Heart left ventricle (tissue), 16 donors: ENCODE data around the gene ZNF846. TPM values are rescaled to one million over a fixed set of nuclear protein-coding genes. Genes with fewer than 3 reads are reported as not detected.
A peak's percentile ranks its signal among the peaks of the same experiment; 100 is the strongest.

Experiments
- ATAC-seq, 4 donors: fragments of 200-7000 bp; cut with Tn5 transposase; one replicate each; pipeline ENCODE4 v1.9.1; 2020 to 2022; ENCODE audit warnings: moderate library complexity in 4 of 4, mild to moderate bottlenecking in 3 of 4, moderate number of reproducible peaks in 1 of 4
- DNase-seq, 5 donors: peaks; one replicate each; pipeline ENCODE4 v3.0.0-alpha.2; 2020
- H3K27ac ChIP-seq, 12 donors: fragments of 200-600 bp; sonication (generic) in 4 of 12; one replicate each; pipeline versions ENCODE4 v1.5.0 to v1.8.0; 2016 to 2022; ENCODE audit warnings: mild to moderate bottlenecking in 2 of 12
- H3K27me3 ChIP-seq, 9 donors: fragments of 200-600 bp; sonication (generic) in 2 of 9; one replicate each; pipeline versions ENCODE4 v1.5.1 to v1.8.0; 2016 to 2022; ENCODE audit warnings: mild to moderate bottlenecking in 3 of 9
- H3K36me3 ChIP-seq, 9 donors: fragments of 200-600 bp; sonication (generic) in 2 of 9; one replicate each; pipeline versions ENCODE4 v1.5.0 to v1.8.0; 2018 to 2022; ENCODE audit warnings: mild to moderate bottlenecking in 2 of 9
- H3K4me1 ChIP-seq, 12 donors: fragments of 200-600 bp; sonication (generic) in 4 of 12; one replicate each; pipeline versions ENCODE4 v1.5.0 to v1.8.0; 2016 to 2022; ENCODE audit warnings: mild to moderate bottlenecking in 3 of 12
- H3K4me3 ChIP-seq, 12 donors: fragments of 200-600 bp; sonication (generic) in 4 of 12; one replicate each; pipeline versions ENCODE4 v1.5.0 to v1.8.0; 2017 to 2022; ENCODE audit warnings: mild to moderate bottlenecking in 9 of 12, moderate library complexity in 4 of 12
- H3K9me3 ChIP-seq, 12 donors: fragments of 200-600 bp; sonication (generic) in 4 of 12; one replicate each; pipeline versions ENCODE4 v1.5.0 to v1.8.0; 2016 to 2022; ENCODE audit warnings: mild to moderate bottlenecking in 1 of 12
- POLR2A ChIP-seq, 2 donors: fragments of 450-650 bp; IDR thresholded peaks; one replicate each; pipeline ENCODE4 v1.6.1; 2017; ENCODE audit warnings: antibody characterized with exemption in 2 of 2, mild to moderate bottlenecking in 2 of 2, moderate library complexity in 2 of 2
- WGBS, 4 donors: extraction: QIAGEN DNeasy Blood & Tissue Kit in 2 of 4; methylation state at CpG; one replicate each; pipeline versions ENCODE4 v1.1.5 to v1.1.7; 2013 to 2018; 5-methylcytosine and 5-hydroxymethylcytosine counted together
- intact Hi-C, 10 donors: fragments of 100-400 bp; cut with DNase I; formaldehyde crosslinking; loops; one replicate each; pipeline versions ENCODE4 v1.11.1 to v1.14.2; 2022
- polyA plus RNA-seq, 2 donors: library from polyadenylated mRNA; stranded (reverse); fragments of 200-250 nt; gene quantifications; one replicate each; pipeline ENCODE4 v1.2.3, GENCODE V29; 2013
- total RNA-seq, 9 donors: library from RNA; depleted of rRNA in 2 of 9; stranded (reverse); fragments of >200 nt in 2 of 9; fragmentation: NEBNext Ultra II Directional in 3 of 9; extraction: Animal tissue kit (Norgen Biotek cat#: 25700) in 3 of 9; gene quantifications; one replicate each; pipeline versions ENCODE4 v1.1.0 to v1.2.4, GENCODE V29; 2016 to 2023
- TF ChIP-seq, protein P1 (sequence below), 12 donors: fragments of 200-600 bp; sonication (generic) in 4 of 12; IDR thresholded peaks; one replicate each; pipeline versions ENCODE4 v1.5.0 to v1.8.0; 2018 to 2022; ENCODE audit warnings: antibody characterized with exemption in 12 of 12, mild to moderate bottlenecking in 5 of 12
- donor health status: ischemic (EF 13 %, LVEDD 7.1; RV severe dilation, severe dysfunction).
- donor health status: healthy with polysubstance abuse.
- donor health status: DM: no; HTN: yes; CAD: no.
- donor health status: DM: no; HTN: no; CAD: no.
- donor health status: ischemic (EF 25% LVEDD 6.9; RV normal size, moderate dysfunction).
- donor health status: ischemic (EF 25% LVEDD 5.7; RV mildly dilated, moderate dysfunction).
- donor health status: healthy.
- donor health status: DM: yes; HTN: yes; CAD: no.
- donor health status: ischemic (EF 35%, LVEDD 5.7; RV mildly dilated, moderate dysfunction).
- donor health status: nonischemic (EF 11% LVEDD 7.7; RV severe dilation, severe dysfunction).
- donor health status: DM: yes; HTN: yes; CAD: no.
- donor health status: PGD.
- donor health status: ischemic (EF 29% LVEDD 5.4; RV normal size, mild dysfunction).
- donor health status: nonischemic (EF 23%, LVEDD 6.1; RV moderate dilation, normal function).

Gene ZNF846
- total and polyA plus RNA-seq, 11 donors = 5.4 to 11.1 (median 8.4) TPM

DNA sequence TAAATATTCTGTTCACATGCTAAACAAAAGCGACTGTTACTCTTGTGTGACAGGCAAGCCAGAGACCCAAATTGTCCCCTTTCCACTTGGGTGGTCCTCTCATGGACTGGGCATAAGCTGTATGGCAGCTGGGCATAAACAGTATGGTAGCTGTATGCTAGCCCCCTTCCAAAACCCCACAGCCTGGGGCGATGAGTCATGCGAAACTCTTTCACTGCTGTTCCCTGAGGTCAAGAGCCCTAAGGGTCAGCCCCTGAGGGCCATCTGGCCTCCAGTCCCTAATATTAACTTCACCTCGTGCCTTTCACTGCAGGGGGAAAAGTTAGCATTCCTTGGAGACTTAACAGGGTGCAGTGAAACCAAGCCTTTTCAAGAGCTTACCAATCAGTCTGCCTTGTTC is 48.0 kb downstream of the ZNF846 start:
- Histone ChIP-seq H3K4me1 (peaks cover 0 to 3% (median 0%) of the 10 kb centered on the region in 12 donors), H3K27me3 (no peaks in the 10 kb centered on the region), H3K27ac (no peak overlapping the region), H3K9me3 (peaks cover 0 to 18% (median 0%) of the 10 kb centered on the region in 12 donors), H3K36me3 (no peaks in the 10 kb centered on the region), H3K4me3 (no peak overlapping the region)
- ATAC-seq (no peak), DNase-seq (no peak)
- intact Hi-C loops = no loop called here
- TF ChIP-seq, protein P1, sequence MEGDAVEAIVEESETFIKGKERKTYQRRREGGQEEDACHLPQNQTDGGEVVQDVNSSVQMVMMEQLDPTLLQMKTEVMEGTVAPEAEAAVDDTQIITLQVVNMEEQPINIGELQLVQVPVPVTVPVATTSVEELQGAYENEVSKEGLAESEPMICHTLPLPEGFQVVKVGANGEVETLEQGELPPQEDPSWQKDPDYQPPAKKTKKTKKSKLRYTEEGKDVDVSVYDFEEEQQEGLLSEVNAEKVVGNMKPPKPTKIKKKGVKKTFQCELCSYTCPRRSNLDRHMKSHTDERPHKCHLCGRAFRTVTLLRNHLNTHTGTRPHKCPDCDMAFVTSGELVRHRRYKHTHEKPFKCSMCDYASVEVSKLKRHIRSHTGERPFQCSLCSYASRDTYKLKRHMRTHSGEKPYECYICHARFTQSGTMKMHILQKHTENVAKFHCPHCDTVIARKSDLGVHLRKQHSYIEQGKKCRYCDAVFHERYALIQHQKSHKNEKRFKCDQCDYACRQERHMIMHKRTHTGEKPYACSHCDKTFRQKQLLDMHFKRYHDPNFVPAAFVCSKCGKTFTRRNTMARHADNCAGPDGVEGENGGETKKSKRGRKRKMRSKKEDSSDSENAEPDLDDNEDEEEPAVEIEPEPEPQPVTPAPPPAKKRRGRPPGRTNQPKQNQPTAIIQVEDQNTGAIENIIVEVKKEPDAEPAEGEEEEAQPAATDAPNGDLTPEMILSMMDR (IDR thresholded peaks at IDR 0.05) = no peak
- TF ChIP-seq POLR2A (IDR thresholded peaks at IDR 0.05) = no peak
- 61 to 74% (median 72%) methylated on average over 4 of the region's 4 CpGs for WGBS, 4 donors

DNA sequence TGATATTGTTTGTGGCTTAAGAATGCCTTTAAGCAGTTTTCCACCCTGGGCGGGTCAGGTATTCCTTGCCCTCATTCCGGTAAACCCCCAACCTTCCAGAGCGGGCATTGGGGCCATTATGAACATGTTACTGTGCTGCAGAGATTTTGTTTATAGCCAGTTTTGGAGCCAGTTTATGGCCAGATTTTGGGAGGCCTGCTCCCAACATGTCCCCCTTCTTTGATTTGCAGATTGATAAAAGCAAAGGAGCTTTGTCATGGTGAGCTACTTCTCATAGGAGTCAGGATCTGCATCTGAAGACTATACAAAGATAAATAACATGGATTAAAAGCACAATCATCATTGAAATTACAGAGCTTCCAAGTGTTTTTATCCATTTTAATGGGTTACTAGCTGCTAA is 56.7 kb downstream of the ZNF846 start:
- Histone ChIP-seq H3K4me1 (peaks cover 0 to 3% (median 0%) of the 10 kb centered on the region in 12 donors), H3K9me3 (peaks cover 0 to 29% (median 9%) of the 10 kb centered on the region in 12 donors), H3K4me3 (no peak overlapping the region), H3K36me3 (no peaks in the 10 kb centered on the region), H3K27ac (no peak overlapping the region), H3K27me3 (no peaks in the 10 kb centered on the region)
- WGBS, 4 donors = 95 to 100% (median 98%) methylated on average over 3 of the region's 3 CpGs
- intact Hi-C loops = loop anchor here in 1 of 10 donors (2.0 kb wide), 1 partner anchor 43 kb away; no protein-coding TSS in a partner anchor
- ATAC-seq (no peak), DNase-seq (no peak)
- no peak for TF ChIP-seq POLR2A (IDR thresholded peaks at IDR 0.05)
- TF ChIP-seq, protein P1 (IDR thresholded peaks at IDR 0.05) = no peak

DNA sequence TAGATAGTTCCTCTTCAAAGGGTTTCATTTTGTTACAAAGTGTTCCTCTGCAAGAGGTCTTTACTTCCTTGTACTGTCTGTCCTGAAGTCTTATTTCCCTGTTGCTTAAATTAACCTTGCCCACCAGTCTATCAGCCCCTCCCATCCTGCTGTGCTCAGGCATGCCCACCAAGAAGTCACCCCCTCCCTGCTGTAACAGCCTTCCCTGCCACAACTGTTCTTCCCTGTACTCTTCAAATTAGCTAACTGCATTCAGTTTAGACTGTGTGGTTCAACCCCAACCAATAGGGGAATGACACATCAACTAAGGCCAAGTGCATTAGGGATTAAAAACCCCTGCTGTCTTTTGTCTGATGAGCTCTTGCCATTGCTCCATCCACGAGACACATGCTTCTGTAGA is 59.2 kb downstream of the ZNF846 start:
- ATAC-seq (peak; percentile 58 to 84 (median 62)), DNase-seq (peak in 1 of 5 donors; percentile 31)
- Histone ChIP-seq H3K36me3 (no peaks in the 10 kb centered on the region), H3K27me3 (no peaks in the 10 kb centered on the region), H3K4me1 (no peaks in the 10 kb centered on the region), H3K4me3 (no peak overlapping the region), H3K27ac (peak overlapping the region in 2 of 12 donors; percentile 37 to 75), H3K9me3 (peaks cover 0 to 29% (median 9%) of the 10 kb centered on the region in 12 donors)
- 17 to 39% (median 28%) methylated on average over 1 of the region's 1 CpG for WGBS, 4 donors
- TF ChIP-seq, protein P1 (IDR thresholded peaks at IDR 0.05) = no peak
- no peak for TF ChIP-seq POLR2A (IDR thresholded peaks at IDR 0.05)
- intact Hi-C loops = no loop called here

DNA sequence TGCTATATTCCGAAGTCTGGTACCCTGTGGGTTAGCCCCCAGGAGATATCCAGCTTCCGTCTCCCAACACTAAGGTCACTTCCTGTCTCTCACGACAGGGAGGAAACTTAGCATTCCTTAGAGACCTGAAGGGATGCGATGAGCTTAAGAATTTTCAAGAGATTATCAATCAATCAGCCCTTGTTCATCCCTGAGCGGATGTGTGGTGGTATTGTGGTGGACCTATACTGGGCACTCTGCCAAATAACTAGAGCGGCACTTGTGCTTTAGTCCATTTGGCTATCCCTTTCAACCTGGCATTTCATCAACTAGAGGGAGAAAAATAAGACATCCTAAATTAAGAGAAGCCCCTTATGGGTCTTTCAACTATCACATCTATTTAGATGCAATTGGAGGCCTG is 62.7 kb downstream of the ZNF846 start:
- Histone ChIP-seq H3K27ac (no peak overlapping the region), H3K9me3 (peaks cover 0 to 7% (median 0%) of the 10 kb centered on the region in 12 donors), H3K4me3 (no peak overlapping the region), H3K4me1 (no peaks in the 10 kb centered on the region), H3K27me3 (no peaks in the 10 kb centered on the region), H3K36me3 (no peaks in the 10 kb centered on the region)
- TF ChIP-seq, protein P1 (IDR thresholded peaks at IDR 0.05) = no peak
- no peak for TF ChIP-seq POLR2A (IDR thresholded peaks at IDR 0.05)
- 56 to 68% (median 59%) methylated on average over 6 of the region's 6 CpGs for WGBS, 4 donors
- intact Hi-C loops = no loop called here
- no peak for ATAC-seq
- no peak for DNase-seq
